Small intestine (tissue), 16 donors: ENCODE data around the gene MLNR. TPM values are rescaled to one million over a fixed set of nuclear protein-coding genes. Genes with fewer than 3 reads are reported as not detected.

ENCODE experiments used
- DNase-seq, 2 donors: peaks; one replicate each; pipeline versions ENCODE4 v3.0.0 to v3.0.0-alpha.2; 2013
- FAIRE-seq: peaks from 2 replicates; lab custom pipeline; 2012; peaks lifted over from hg19 to GRCh38; lab: Jason Lieb, UNC
- H3K27ac ChIP-seq, 3 donors: one replicate each; pipeline ENCODE4 v1.5.1; 2013; ENCODE audit warnings: low read length in 2 of 3, mild to moderate bottlenecking in 2 of 3, control low read depth in 1 of 3, inconsistent platforms in 1 of 3, low read depth in 1 of 3, moderate library complexity in 1 of 3
- H3K27me3 ChIP-seq, 3 donors: one replicate each; pipeline ENCODE4 v1.6.1; 2013; ENCODE audit warnings: low read length in 3 of 3, inconsistent platforms in 1 of 3; ENCODE audit not compliant: control insufficient read depth in 3 of 3, insufficient read depth in 3 of 3
- H3K36me3 ChIP-seq, 3 donors: one replicate each; pipeline ENCODE4 v1.6.1; 2013; ENCODE audit warnings: low read length in 3 of 3, inconsistent platforms in 1 of 3, low read depth in 1 of 3, mild to moderate bottlenecking in 1 of 3, moderate library complexity in 1 of 3; ENCODE audit not compliant: control insufficient read depth in 3 of 3, insufficient read depth in 2 of 3
- H3K4me1 ChIP-seq, 3 donors: one replicate each; pipeline ENCODE4 v1.6.1; 2013; ENCODE audit warnings: low read length in 2 of 3, inconsistent platforms in 1 of 3, low read depth in 1 of 3, mild to moderate bottlenecking in 1 of 3, moderate library complexity in 1 of 3; ENCODE audit not compliant: control insufficient read depth in 3 of 3, insufficient read depth in 2 of 3
- H3K4me3 ChIP-seq, 3 donors: one replicate each; pipeline ENCODE4 v1.5.1; 2013; ENCODE audit warnings: low read length in 3 of 3, control low read depth in 1 of 3, inconsistent platforms in 1 of 3, low read depth in 1 of 3, mild to moderate bottlenecking in 1 of 3, moderate library complexity in 1 of 3
- H3K9me3 ChIP-seq, 2 donors: one replicate each; pipeline ENCODE4 v1.6.1; 2013; ENCODE audit warnings: low read depth in 1 of 2, low read length in 1 of 2; ENCODE audit not compliant: control insufficient read depth in 2 of 2, insufficient read depth in 1 of 2
- WGBS, 3 donors: extraction: QIAGEN DNeasy Blood & Tissue Kit; methylation state at CpG; one replicate each; pipeline ENCODE4 v1.1.7; 2013; 5-methylcytosine and 5-hydroxymethylcytosine counted together
- long read RNA-seq, 10 donors: transcript quantifications; one replicate each; lab custom pipeline, GENCODE V29; 2026
- polyA plus RNA-seq, 4 donors: library from polyadenylated mRNA; stranded (reverse) in 3 of 4; unstranded in 1 of 4; fragments of 200-250 nt in 3 of 4; fragments of 120-200 nt in 1 of 4; gene quantifications; one replicate each; pipeline versions ENCODE4 v1.2.1 to v1.2.3, GENCODE V29; 2013
- donor health status: healthy with polysubstance abuse.
- donor health status: control.
- donor health status: control.
- donor health status: Bipolar disorder and iron deficiency.
- donor health status: healthy.

Gene MLNR
- polyA plus RNA-seq, result not detected
- long read RNA-seq, donor 1, result 0 reads
- long read RNA-seq, donor 2, result 0 reads
- long read RNA-seq, donor 3, result 0 reads
- long read RNA-seq, donor 4, result 0 reads
- long read RNA-seq, donor 5, result 0 reads
- long read RNA-seq, donor 6, result 0 reads
- long read RNA-seq, donor 7, result 0 reads
- long read RNA-seq, donor 8, result 0 reads
- long read RNA-seq, donor 9, result 0 reads
- long read RNA-seq, donor 10, result 0 reads

- Histone ChIP-seq H3K4me3 (peak within 1 kb of the TSS in 1 of 3 donors; percentile 54), H3K27me3 (peaks cover 12 to 77% (median 29%) of the 10 kb centered on the region in 3 donors), H3K9me3 (no peaks in the 10 kb centered on the region), H3K36me3 (no peaks in the 10 kb centered on the region), H3K4me1 (peaks cover 0 to 6% (median 2%) of the 10 kb centered on the region in 3 donors), H3K27ac (no peak within 1 kb of the TSS)
- FAIRE-seq (no peak), DNase-seq (peak; percentile 23 to 69)
- 2 to 6% (median 3%) methylated on average over 87 to 111 of the region's 111 CpGs for WGBS, 3 donors
These were observed at the start of gene MLNR for GRCh38 chr13:49220036-49220855. Gene MLNR, plus strand, starts transcription at chr13:49220338. Its CDS starts 0 bp downstream, at chr13:49220338.

- Histone ChIP-seq H3K4me1 (no peaks in the 10 kb centered on the region), H3K27me3 (no peaks in the 10 kb centered on the region), H3K27ac (no peak overlapping the region), H3K4me3 (no peak overlapping the region), H3K36me3 (peaks cover 2 to 11% (median 6%) of the 10 kb centered on the region in 3 donors), H3K9me3 (no peaks in the 10 kb centered on the region)
- peak; percentile 10 for FAIRE-seq
- DNase-seq, result no peak
These were observed 48.8 kb upstream of the MLNR start for GRCh38 chr13:49171359-49171758.

GRCh38 chr13:49183672-49184325, 36.3 kb upstream of the MLNR start:
- Histone ChIP-seq H3K27ac (no peak overlapping the region), H3K36me3 (peaks cover 5 to 18% (median 13%) of the 10 kb centered on the region in 3 donors)

GRCh38 chr13:49184621-49185020, 35.5 kb upstream of the MLNR start:
- Histone ChIP-seq H3K36me3 (peaks cover 4 to 24% (median 11%) of the 10 kb centered on the region in 3 donors), H3K27ac (no peak overlapping the region), H3K4me3 (no peak overlapping the region), H3K4me1 (no peaks in the 10 kb centered on the region), H3K27me3 (no peaks in the 10 kb centered on the region), H3K9me3 (no peaks in the 10 kb centered on the region)
- no peak for DNase-seq
- FAIRE-seq, result no peak
- WGBS, 3 donors, result 78 to 90% (median 83%) methylated on average over 4 of the region's 4 CpGs

More at GRCh38 chr13:49183672-49184325, 36.3 kb upstream of the MLNR start:
- 82 to 90% (median 88%) methylated on average over 1 of the region's 1 CpG for WGBS, 3 donors
- DNase-seq (no peak), FAIRE-seq (no peak)
- Histone ChIP-seq H3K4me3 (no peak overlapping the region), H3K27me3 (no peaks in the 10 kb centered on the region), H3K9me3 (no peaks in the 10 kb centered on the region), H3K4me1 (no peaks in the 10 kb centered on the region)

GRCh38 chr13:49185264-49185663, 34.9 kb upstream of the MLNR start:
- Histone ChIP-seq H3K4me1 (no peaks in the 10 kb centered on the region), H3K9me3 (no peaks in the 10 kb centered on the region), H3K27me3 (no peaks in the 10 kb centered on the region), H3K4me3 (no peak overlapping the region), H3K27ac (no peak overlapping the region), H3K36me3 (peaks cover 3 to 28% (median 10%) of the 10 kb centered on the region in 3 donors)
- no peak for FAIRE-seq
- WGBS, 3 donors, result 42 to 72% (median 55%) methylated on average over 1 of the region's 1 CpG
- DNase-seq, result no peak

- DNase-seq (no peak), FAIRE-seq (no peak)
- Histone ChIP-seq H3K9me3 (no peaks in the 10 kb centered on the region), H3K27ac (no peak overlapping the region), H3K4me1 (no peaks in the 10 kb centered on the region), H3K4me3 (no peak overlapping the region), H3K27me3 (no peaks in the 10 kb centered on the region), H3K36me3 (peaks cover 5 to 36% (median 17%) of the 10 kb centered on the region in 3 donors)
- WGBS, 3 donors, result 93 to 96% (median 96%) methylated on average over 2 of the region's 2 CpGs
These were observed 29.2 kb upstream of the MLNR start for GRCh38 chr13:49190901-49191300.

- no peak for FAIRE-seq
- Histone ChIP-seq H3K36me3 (peaks cover 4 to 16% (median 10%) of the 10 kb centered on the region in 3 donors), H3K9me3 (no peaks in the 10 kb centered on the region)
These were observed 13.5 kb upstream of the MLNR start for GRCh38 chr13:49206641-49207040.

GRCh38 chr13:49208619-49209018, 11.5 kb upstream of the MLNR start:
- 97 to 99% (median 97%) methylated on average over 4 of the region's 4 CpGs for WGBS, 3 donors
- FAIRE-seq (no peak), DNase-seq (no peak)
- Histone ChIP-seq H3K4me1 (no peaks in the 10 kb centered on the region), H3K36me3 (peaks cover 0 to 12% (median 7%) of the 10 kb centered on the region in 3 donors), H3K27ac (no peak overlapping the region), H3K27me3 (no peaks in the 10 kb centered on the region), H3K4me3 (no peak overlapping the region), H3K9me3 (no peaks in the 10 kb centered on the region)

More at GRCh38 chr13:49206641-49207040, 13.5 kb upstream of the MLNR start:
- no peaks in the 10 kb centered on the region for H3K4me1 ChIP-seq
- no peaks in the 10 kb centered on the region for H3K27me3 ChIP-seq
- no peak overlapping the region for H3K27ac ChIP-seq
- no peak overlapping the region for H3K4me3 ChIP-seq
- WGBS, 3 donors, result 93 to 98% (median 94%) methylated on average over 3 of the region's 3 CpGs
- DNase-seq, result no peak
